ENCODE data around the gene FCRL5. TPM values are rescaled to one million over a fixed set of nuclear protein-coding genes. Genes with fewer than 3 reads are reported as not detected.

Gene FCRL5
- total and polyA plus RNA-seq, 8 donors: 0.08 to 1.5 (median 0.13) TPM; not detected in 1

- Histone ChIP-seq H3K27me3 (peaks cover 0 to 6% of the 10 kb centered on the region in 2 donors), H3K36me3 (no peaks in the 10 kb centered on the region), H3K4me3 (no peak overlapping the region), H3K4me1 (no peaks in the 10 kb centered on the region), H3K9me3 (no peaks in the 10 kb centered on the region), H3K27ac (no peak overlapping the region)
- TF ChIP-seq, protein P1, sequence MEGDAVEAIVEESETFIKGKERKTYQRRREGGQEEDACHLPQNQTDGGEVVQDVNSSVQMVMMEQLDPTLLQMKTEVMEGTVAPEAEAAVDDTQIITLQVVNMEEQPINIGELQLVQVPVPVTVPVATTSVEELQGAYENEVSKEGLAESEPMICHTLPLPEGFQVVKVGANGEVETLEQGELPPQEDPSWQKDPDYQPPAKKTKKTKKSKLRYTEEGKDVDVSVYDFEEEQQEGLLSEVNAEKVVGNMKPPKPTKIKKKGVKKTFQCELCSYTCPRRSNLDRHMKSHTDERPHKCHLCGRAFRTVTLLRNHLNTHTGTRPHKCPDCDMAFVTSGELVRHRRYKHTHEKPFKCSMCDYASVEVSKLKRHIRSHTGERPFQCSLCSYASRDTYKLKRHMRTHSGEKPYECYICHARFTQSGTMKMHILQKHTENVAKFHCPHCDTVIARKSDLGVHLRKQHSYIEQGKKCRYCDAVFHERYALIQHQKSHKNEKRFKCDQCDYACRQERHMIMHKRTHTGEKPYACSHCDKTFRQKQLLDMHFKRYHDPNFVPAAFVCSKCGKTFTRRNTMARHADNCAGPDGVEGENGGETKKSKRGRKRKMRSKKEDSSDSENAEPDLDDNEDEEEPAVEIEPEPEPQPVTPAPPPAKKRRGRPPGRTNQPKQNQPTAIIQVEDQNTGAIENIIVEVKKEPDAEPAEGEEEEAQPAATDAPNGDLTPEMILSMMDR (IDR thresholded peaks at IDR 0.05): no peak
- intact Hi-C loops (cut with DNase I): no loop called here
- ATAC-seq (no peak), DNase-seq (no peak)
These were observed 25.1 kb upstream of the FCRL5 start for GRCh38 chr1:157577420-157577819.

DNA sequence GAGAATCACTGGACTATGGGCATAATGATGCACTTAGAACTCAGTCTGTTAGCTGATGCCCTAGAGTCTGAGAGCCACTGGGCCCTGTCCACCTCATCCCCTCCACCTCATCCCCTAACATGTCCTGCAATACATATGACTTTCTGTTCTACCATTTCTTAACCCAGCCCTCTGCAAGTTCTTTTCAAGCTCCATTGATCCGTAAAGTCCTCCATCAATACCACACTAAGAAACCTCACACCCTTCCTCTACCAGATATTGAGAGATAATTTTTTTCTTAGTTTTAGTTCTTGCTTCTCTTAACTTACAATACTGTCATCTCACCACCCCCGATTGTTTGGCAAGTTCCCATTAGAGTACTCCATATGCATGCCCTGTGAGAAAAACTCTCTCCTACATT lies 23.4 kb upstream of the FCRL5 start:
- H3K36me3 ChIP-seq: no peaks in the 10 kb centered on the region
- intact Hi-C loops (cut with DNase I): no loop called here
- ATAC-seq (no peak), DNase-seq (no peak)
- H3K9me3 ChIP-seq: no peaks in the 10 kb centered on the region
- H3K27ac ChIP-seq: no peak overlapping the region
- no peaks in the 10 kb centered on the region for H3K4me1 ChIP-seq
- TF ChIP-seq, protein P1 (IDR thresholded peaks at IDR 0.05): no peak
- peaks cover 0 to 6% of the 10 kb centered on the region in 2 donors for H3K27me3 ChIP-seq
- H3K4me3 ChIP-seq: no peak overlapping the region

- DNase-seq (no peak), ATAC-seq (no peak)
- Histone ChIP-seq H3K9me3 (no peaks in the 10 kb centered on the region), H3K4me3 (no peak overlapping the region), H3K36me3 (no peaks in the 10 kb centered on the region), H3K4me1 (no peaks in the 10 kb centered on the region), H3K27ac (no peak overlapping the region), H3K27me3 (peaks cover 0 to 6% of the 10 kb centered on the region in 2 donors)
- intact Hi-C loops (cut with DNase I): no loop called here
- TF ChIP-seq, protein P1 (IDR thresholded peaks at IDR 0.05): no peak
These were observed 22.5 kb upstream of the FCRL5 start for GRCh38 chr1:157574836-157575235.

DNA sequence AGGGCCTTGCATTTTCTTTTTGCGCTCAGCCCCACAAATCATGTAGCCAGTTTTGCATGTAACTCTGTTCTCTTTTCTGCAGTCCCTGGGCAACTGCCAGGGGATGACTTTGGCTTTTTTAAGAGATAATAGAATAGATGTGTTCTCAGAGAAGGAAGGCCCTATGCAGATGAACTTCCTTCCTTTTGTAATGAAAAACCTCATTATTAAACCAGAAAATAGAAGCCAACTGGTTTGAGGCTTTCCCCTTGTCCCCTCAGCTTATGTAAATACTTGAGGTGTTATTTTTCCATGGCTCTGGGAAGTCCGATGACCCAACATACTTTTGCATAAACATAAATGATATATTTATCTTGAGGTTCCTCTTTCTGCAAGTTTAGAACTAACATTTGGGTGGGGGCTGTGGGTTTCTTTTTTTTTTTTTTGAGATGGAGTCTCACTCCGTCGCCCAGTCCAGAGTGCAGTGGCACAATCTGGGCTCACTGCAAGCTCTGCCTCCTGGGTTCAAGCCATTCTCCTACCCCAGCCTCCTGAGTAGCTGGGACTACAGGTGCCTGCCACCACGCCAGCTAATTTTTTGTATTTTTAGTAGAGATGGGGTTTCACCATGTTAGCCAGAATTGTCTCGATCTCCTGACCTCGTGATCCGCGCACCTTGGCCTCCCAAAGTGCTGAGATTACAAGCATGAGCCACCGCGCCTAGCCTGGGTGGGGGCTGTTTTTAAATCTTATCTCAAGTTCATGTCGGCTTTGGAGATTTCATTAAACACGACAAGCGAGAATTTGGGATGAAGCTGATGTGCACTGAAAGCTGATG lies 14.4 kb upstream of the FCRL5 start:
- no peak overlapping the region for H3K4me3 ChIP-seq
- H3K27me3 ChIP-seq: no peaks in the 10 kb centered on the region
- H3K4me1 ChIP-seq: no peaks in the 10 kb centered on the region
- H3K27ac ChIP-seq: no peak overlapping the region
- TF ChIP-seq, protein P1 (IDR thresholded peaks at IDR 0.05): no peak
- intact Hi-C loops (cut with DNase I): no loop called here
- H3K36me3 ChIP-seq: no peaks in the 10 kb centered on the region
- ATAC-seq (no peak), DNase-seq (peak in 1 of 4 donors; percentile 3)
- H3K9me3 ChIP-seq: no peaks in the 10 kb centered on the region

DNA sequence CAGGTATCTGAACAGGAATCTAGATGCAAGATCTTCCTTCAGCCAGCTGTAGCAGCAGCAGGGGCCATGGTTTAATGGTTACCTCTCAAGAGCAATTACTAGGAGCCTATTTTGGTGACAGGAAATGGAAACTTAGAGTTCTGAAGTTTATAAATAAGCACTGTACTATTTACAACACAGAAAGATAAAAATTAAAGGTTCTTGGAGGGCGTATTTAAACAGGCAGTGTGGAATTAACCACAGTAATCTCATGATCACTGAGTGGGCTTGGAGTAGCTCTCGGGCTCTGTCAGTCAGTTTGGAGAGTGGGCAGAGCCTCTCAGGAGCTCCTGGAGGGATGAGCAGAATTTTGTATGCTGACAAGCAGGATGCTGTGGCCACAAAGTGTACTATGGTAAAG lies 10.2 kb upstream of the FCRL5 start:
- H3K9me3 ChIP-seq: no peaks in the 10 kb centered on the region
- DNase-seq (no peak), ATAC-seq (peak; percentile 24)
- peaks cover 0 to 5% of the 10 kb centered on the region in 2 donors for H3K27me3 ChIP-seq
- intact Hi-C loops (cut with DNase I): no loop called here
- H3K4me3 ChIP-seq: no peak overlapping the region
- H3K27ac ChIP-seq: no peak overlapping the region
- H3K4me1 ChIP-seq: no peaks in the 10 kb centered on the region
- TF ChIP-seq, protein P1 (IDR thresholded peaks at IDR 0.05): no peak
- no peaks in the 10 kb centered on the region for H3K36me3 ChIP-seq
